Stromal cell of bone marrow (primary cell): Measurements from ENCODE around the gene IRF3.

Source experiments
- DNase-seq: peaks from one replicate; pipeline ENCODE4 v3.0.0-alpha.2; 2012; ENCODE audit warnings: low read depth

Gene IRF3, protein sequence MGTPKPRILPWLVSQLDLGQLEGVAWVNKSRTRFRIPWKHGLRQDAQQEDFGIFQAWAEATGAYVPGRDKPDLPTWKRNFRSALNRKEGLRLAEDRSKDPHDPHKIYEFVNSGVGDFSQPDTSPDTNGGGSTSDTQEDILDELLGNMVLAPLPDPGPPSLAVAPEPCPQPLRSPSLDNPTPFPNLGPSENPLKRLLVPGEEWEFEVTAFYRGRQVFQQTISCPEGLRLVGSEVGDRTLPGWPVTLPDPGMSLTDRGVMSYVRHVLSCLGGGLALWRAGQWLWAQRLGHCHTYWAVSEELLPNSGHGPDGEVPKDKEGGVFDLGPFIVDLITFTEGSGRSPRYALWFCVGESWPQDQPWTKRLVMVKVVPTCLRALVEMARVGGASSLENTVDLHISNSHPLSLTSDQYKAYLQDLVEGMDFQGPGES

DNA sequence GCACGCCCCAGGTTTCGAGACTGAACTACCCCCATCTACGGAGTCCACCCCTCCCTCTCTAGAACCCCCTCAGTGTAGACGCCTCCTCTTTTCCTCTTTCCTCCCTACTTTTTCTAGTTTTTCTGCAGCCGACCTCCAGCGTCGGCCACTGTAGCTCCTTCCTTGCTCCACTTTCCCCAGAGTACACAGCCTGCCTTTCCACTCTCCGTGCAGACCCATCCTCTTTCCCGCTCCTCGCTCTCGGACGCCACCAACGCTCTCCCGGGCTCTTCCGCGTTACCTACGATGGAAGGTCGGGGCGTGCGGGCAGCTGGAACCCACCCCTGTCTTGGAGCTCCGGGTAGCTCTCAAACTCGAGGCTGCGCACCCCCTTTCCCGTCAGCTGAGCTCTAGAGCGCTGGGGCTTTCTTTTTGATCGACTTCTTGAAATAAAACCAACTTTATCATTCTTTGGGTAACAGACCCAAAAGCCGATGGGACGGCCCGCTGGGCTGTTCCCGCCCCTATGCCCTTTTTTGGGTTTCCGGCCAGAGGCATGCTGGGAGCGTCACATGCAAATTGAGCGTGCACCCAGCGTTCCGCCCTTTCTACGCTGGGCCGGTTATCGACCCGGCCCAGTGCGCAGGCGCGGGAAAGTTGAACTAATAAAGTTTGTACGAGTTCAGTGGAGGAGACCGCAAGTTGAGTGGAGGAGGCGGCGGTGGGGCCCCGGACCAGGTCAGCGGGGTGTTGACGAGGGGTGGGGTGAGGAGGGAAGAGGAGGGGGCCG is at the start of gene IRF3, which contains the start of gene BCL2L12:
TSS of gene IRF3 (minus strand) at position 507 of the 769 bp plus-strand sequence. CDS start 1,019 bp downstream, outside the sequence.
TSS of gene BCL2L12 (plus strand) at position 583 of the 769 bp plus-strand sequence. CDS start 760 bp downstream, outside the sequence.
- peak; percentile 95 for DNase-seq

GRCh38 chr19:49713236-49713845 is 47.7 kb upstream of the IRF3 start:
- no peak for DNase-seq

DNA sequence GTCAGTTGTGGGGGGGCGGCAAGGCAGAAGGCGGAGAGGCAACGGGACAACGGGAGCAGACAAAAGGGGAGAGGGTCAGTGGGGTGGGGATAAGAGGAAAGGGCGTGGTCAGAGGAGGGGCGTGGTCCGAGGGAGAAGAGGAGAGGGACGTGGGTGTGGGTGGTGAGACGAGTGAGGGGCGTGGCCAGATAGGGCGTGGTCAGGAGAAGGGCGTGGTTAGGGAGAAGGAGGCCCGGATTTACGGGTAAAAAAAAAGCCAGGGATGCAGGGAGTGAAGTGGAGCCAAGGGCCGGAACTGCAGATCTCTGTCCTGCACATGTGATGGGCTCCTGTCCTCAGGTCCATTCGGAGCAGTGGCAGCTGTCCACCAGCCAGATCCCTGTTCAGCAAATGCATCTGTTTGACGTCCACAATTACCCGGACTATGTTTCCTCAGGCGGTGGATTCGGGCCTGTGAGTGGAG is 46.8 kb upstream of the IRF3 start:
- no peak for DNase-seq

DNA sequence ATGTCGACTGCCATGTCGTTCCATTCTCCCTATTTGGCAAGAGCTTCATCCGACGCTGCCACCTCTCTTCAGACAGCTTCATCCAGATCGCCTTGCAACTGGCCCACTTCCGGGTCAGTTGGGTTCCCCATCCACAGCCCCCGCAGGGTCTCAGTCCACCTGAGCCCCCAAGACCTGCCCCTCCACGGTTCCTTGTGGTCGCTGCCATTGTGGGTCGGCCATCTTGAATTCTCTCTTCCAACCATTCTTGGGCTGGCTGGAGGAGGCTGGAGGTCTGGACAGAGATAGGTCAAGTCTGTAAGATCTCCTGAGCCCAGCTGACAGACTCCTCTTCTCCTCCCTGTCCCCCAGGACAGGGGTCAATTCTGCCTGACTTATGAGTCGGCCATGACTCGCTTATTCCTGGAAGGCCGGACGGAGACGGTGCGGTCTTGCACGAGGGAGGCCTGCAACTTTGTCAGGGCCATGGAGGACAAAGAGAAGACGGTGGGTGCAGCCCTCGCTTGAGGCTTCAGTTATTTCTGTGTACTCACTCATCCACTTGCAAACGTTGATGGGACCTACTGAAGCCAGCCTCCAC is 44.8 kb upstream of the IRF3 start:
- peak; percentile 78 for DNase-seq

DNA sequence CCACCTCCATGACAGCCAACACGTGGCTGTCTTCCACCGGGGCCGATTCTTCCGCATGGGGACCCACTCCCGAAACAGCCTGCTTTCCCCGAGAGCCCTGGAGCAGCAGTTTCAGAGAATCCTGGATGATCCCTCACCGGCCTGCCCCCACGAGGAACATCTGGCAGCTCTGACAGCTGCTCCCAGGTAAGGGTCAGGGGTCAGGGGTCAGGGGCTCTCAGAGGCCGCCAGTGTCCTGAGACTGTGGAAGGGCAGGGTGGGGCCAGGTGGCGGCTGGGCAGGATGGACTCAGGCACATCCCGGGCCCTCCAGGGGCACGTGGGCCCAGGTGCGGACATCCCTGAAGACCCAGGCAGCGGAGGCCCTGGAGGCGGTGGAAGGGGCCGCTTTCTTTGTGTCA is 40.3 kb upstream of the IRF3 start:
- no peak for DNase-seq

GRCh38 chr19:49704888-49705642 is 39.4 kb upstream of the IRF3 start:
- no peak for DNase-seq

DNA sequence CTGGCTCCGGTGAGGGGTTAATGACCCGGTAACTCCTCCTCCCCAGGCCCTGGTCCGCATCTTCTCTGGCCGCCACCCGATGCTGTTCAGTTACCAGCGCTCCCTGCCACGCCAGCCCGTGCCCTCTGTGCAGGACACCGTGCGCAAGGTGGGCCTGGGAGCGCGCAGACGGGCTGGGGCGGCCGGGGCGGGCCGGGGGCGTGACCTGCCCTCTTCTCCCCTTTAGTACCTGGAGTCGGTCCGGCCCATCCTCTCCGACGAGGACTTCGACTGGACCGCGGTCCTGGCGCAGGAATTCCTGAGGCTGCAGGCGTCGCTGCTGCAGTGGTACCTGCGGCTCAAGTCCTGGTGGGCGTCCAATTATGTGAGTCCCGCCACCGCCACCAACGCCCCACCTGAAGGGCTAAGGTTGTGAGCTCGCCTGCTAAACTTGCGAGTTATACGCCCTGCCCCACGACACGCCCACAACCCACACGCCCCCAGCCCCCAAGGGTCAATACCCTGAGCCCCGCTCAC is 35.7 kb upstream of the IRF3 start:
- DNase-seq: no peak

DNA sequence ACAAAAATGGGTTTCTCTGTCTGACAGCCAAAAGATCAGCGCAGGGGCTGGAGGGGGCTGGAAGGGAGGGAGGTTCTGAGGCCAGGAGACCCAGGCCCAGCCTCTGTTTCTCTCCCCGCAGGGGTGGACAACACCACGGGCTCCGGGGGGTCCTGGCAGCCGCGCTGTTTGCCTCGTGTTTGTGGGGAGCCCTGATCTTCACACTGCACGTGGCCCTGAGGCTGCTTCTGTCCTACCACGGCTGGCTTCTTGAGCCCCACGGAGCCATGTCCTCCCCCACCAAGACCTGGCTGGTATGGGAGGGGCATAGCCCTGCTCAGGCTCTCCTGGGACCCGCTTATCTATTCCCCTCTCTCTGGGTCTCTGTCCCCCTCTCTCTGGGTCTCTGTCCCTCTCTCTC is 34.9 kb upstream of the IRF3 start:
- DNase-seq: no peak

- DNase-seq: no peak
These were observed 33.7 kb upstream of the IRF3 start for GRCh38 chr19:49699364-49699763.

DNA sequence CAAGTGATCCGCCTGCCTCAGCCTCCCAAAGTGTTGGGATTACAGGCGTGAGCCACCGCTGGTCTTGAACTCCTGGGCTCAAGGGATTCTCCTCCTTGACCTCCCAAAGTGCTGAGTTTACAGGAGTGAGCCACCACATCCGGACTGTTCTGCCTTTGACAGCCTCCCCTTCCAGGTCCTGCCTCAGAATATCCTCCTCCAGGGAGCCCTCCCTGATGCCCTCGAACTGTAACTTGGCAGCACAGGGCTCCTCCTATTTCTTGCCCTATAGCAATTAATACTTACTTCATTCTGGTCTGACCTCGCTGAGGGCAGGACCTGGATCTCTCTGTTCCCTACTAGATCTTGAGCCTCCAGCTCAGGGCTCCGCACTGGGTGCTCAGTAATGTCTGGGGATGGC is 31.2 kb upstream of the IRF3 start:
- no peak for DNase-seq

DNA sequence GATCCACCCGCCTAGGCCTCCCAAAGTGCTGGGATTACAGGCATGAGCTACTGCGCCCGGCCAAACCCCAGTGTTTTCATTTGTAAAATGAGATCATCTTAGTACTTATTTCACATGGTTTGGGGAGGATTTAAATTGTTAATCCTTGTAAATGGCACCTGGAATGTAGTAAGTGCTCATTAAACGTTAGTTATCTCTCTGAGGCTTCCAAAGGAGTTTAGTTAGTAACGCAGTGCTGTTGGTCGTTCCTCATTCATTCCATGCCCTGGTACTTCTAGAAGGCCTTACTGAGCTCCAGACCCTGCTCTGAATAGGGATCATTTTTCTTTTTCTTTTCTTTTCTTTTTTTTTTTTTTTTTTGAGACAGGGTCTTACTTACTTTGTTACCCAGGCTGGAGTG is 30.5 kb upstream of the IRF3 start:
- no peak for DNase-seq

DNA sequence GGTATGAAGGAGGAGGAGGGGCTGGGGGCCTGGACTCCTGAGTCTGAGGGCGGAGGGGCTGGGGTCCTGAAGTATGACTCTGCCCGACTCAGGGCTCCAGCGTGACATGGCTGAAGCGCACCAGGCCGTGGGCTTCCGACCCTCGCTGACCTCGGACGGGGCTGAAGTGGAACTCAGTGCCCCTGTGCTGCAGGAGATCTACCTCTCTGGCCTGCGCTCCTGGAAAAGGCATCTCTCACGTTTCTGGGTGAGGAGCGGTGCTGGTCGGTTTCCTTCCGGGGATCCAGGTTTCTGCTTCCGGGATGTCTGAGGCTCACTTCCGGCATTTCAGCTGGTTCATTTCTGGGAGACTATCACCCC is 26.5 kb upstream of the IRF3 start:
- no peak for DNase-seq

DNA sequence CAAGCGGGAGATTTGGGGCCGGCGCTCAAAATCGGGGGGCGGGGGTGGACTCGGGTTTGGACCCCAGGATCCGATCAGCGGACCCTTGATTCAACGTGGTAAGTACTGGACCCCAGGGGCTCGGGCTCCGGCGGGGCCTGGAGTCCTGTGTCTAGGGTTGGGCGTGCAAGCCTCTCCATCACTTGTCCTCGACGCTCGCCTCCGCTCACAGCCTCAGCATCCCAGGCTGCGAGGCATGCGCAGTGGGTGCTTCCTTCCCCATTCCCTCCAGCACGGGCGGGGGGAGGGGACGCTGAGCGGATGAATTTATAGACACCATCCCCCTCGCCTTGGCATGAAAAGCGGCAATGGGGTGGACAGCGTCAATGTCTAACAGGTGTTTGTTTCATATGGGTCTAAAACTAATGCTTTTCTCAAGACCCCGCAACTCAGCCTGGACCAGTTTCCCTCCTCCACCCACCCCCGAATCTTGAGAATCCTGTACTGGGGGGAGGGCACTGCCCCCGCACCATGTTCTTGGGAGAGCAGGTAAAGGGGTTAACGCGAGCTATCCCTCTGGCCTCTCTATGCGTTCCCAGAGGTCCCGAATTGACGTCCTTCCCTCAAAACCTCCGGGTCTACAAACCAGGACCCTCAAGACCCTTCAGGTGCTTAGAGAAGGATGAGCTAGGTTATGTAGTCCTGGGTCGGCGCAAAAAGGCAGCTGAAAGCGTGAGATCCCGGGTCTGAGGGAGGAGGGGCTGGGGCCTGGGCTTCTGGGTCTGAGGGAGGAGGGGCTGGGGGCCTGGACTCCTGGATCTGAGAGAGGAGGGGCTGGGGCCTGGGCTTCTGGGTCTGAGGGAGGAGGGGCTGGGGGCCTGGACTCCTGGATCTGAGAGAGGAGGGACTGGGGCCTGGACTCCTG is 25.8 kb upstream of the IRF3 start:
- peak; percentile 45 for DNase-seq

DNA sequence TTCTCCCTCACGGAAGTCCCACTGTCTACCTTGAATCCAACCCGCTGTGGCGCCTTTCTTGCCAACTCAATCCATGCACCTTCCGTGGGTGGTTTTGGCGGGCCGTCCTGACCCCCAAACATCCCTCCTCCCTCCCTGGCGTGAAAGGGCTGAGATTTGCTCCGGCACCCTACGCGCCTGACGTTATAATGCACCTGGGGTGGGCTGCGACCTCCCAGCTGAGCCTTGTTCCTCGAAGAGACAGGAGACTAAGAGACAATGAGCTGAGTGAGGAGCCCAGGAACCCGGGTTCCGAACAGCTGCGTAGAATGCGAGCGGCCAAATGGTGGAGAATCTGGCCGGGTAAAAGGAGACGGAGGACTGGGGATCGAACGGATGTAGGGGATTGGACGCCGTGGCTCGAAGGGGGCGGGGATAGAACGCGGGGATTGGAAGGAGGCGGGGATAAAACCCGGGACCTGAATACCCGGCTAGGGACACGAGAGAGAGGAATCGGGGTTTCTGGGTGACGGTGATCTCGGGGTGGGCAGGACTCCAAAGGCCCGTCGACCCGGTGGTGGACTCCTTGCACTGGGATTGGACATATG is 25.1 kb upstream of the IRF3 start, which contains the start of gene CPT1C:
TSS of gene CPT1C (plus strand) at position 461 of the 587 bp plus-strand sequence. CDS start 1,137 bp downstream, outside the sequence.
- peak; percentile 65 for DNase-seq

- DNase-seq: no peak
These were observed 24.5 kb upstream of the IRF3 start for GRCh38 chr19:49690079-49690655.

DNA sequence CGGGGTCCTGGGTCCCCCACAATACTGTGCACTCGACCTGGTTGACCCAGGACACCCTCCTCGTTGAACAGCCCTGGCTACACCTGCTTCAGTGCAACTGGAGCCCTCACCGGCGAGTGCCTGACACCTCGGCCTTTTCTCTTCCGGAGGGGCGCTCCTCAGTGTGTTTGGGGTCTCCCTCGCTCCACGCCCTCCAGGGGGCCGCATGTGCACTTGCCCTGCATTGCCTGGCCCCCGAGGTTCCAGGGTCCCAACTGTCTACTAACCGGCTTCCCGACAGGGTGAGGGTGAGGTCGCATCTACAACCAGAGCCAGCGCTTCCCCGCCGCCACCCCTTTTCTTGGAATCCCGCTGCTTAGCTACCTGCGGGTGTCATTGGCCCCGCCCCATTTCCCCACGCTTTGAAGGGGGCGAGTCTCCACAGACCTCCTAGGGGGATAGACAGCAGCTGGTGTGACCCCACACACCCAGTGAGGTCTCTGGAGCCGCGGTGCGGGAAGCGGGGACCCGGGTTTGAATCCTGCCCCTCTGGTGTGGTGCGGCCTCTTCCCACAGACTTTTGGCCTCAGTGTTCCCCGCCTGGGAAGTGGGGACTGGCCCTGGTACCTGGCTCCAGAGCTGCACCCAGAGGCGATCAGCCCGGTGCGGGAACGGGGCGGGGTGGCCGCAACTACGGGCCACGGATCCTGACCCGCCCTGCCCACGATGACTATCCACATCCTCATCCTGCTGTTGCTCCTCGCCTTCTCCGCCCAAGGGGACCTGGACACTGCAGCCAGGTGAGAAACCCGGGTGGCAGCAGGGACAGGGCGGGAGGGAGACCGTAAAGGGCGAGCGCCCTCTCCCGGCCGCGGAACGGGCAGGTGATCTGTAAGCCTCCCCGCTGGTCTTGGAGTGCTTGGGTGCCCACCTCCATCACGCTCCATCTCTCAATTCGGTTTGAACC is 23.7 kb upstream of the IRF3 start, which contains the start of gene ADM5:
TSS of gene ADM5 (plus strand) at position 462 of the 946 bp plus-strand sequence. CDS start at position 706, 244 bp downstream.
- DNase-seq: no peak

GRCh38 chr19:49688531-49689132 is 23.0 kb upstream of the IRF3 start:
- no peak for DNase-seq
